ENCODE results near the gene NEUROD2. TPM values are rescaled to one million over a fixed set of nuclear protein-coding genes. Genes with fewer than 3 reads are reported as not detected.
A peak's percentile ranks its signal among the peaks of the same experiment; 100 is the strongest.

Gene NEUROD2
- 0.05 TPM for polyA plus RNA-seq (ENCODE audit: insufficient read length)

DNA sequence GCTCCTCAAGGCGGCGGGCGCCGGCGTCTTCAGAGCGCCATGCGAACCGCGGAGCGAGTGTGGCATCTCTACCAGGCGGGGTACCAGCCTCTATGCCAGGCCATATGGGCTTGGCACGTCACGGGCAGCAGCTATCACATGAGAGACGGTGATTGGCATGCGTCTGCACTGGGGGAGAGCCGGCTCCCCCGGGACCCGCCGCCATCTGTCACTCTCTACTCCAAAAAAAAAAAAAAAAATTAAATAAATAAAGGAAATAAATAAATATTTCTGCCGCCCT, at the start of gene NEUROD2:
NEUROD2 (minus strand) TSS at position 70 of the 280 bp plus-strand sequence. CDS start 1,321 bp downstream, outside the sequence.
- DNase-seq (ENCODE audit: low read depth), result no peak

DNA sequence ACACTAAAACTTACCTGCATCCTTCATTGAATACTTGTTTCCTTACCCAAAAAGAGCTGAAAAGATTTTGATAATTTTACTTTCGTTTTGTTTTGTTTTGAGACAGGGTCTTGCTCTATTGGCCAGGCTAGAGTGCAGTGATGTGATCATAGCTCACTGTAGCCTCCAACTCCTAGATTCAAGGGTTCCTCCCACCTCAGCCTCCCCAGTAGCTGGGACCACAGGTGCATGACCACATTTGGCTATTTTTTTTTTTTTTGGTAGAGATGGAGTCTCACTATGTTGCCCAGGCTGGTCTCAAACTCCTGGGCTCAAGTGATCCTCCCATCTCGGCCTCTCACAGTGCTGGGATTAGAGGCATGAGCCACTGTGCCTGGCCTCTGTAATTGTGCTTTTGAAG, 47.4 kb upstream of the NEUROD2 start:
- no peak for DNase-seq (ENCODE audit: low read depth)

DNA sequence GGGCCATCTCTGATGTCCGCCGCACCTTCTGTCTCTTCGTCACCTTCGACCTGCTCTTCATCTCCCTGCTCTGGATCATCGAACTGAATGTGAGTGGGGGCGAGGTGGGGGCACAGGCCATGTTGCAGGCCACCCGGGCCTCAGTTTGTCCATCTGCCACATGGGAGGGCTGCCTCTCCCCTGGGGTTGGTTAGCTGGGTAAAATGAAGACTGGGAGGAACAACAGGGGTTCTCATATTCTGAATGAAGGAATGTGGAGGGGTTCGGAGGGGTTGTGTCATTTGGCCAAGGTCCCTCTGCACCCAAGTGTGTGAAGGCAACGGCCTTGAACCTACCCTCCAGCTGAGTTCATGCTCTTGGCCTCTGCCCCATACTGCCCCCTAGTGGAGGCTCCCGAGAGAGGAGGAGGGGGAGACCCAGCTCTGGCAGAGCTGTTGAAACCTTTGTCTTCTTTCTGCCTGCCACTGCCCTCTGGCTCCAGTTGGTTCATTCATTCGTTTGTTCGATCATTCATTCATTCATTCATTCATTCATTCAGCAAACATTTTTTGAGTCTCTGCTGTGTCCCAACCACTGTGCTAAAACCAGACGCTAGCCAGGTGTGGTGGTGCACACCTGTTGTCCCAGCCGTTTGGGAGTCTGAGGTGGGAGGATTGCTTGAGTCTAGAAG, 46.1 kb upstream of the NEUROD2 start:
- no peak for DNase-seq (ENCODE audit: low read depth)

DNA sequence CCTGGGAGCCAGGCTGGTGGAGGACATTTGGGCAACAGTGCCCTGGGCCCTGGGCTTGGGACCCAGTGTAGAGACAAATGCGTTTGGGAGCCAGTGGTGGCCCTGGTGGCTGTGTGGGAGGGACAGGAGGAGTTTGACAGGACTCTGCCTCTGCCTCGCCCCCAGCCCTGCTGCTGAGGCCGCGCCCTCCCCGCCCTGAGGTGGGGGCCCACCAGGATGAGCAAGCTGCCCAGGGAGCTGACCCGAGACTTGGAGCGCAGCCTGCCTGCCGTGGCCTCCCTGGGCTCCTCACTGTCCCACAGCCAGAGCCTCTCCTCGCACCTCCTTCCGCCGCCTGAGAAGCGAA, 45.6 kb upstream of the NEUROD2 start:
- no peak for DNase-seq (ENCODE audit: low read depth)

DNA sequence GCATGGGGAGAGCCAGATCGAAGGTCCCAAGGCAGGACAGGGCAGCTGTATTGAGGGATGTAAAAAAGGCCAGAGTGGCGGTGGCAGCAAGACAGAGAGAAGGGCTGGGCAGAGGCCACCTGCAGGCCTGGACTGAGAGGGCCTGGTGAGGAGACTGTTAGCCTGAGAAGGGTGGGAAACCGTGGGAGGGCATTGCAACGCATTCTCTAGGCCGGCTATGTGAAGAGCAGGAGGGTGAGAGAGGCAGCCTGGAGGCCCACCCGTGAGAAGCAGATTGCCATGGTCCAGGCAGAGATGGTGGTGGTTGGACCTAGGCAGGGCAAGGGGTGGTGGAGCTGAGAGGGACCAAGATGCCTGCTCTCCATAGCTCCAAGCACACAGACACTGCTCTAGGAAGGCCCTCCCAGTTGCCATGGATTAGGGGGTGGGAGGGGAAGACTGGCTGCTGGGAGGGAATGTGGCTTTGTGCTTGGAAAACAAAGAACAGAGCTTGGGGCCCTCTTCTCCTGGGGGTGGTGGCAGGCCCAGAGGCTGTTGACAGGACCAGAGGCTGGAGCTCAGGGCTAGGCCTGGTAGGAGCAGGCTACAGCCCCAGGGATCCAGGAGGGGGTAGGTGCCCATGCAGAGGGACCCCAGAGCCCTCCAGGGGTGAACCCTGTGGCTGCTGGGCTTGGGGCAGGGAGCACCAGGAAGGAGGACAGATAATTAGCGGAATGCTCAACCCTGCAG, 45.0 kb upstream of the NEUROD2 start:
- DNase-seq (ENCODE audit: low read depth), result no peak

DNA sequence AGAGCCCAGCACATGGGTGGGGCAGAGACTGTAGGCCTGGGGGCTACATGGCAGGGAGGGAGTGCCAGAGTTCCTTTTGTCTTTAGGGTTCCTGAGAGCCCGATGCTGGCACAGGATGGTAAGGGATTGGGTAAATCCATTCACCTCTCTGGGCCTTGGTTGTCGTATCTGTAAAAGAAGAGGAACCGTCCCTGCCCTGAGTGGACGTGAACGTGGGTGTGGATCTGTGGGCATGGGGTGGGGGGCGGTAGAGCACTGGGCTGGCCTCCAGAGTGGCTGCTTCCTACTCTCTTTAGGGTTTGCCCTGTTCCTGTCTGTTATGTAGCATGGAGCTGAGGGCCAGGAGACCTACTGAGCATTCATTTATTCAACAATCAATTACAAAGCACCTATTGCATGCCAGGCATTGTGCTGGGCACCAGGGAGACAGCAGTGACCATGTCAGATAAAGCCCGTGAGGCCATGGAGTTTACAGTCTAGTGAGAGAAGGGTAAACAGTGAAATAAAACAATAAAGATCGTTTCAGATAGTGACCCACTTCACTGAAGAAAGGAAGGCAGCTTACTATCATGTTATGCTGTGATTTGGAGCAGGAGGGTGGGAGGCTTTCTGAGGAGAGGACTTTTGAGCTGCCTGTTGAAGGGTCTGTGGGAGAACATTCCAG, 44.3 kb upstream of the NEUROD2 start:
- DNase-seq (ENCODE audit: low read depth), result no peak

DNA sequence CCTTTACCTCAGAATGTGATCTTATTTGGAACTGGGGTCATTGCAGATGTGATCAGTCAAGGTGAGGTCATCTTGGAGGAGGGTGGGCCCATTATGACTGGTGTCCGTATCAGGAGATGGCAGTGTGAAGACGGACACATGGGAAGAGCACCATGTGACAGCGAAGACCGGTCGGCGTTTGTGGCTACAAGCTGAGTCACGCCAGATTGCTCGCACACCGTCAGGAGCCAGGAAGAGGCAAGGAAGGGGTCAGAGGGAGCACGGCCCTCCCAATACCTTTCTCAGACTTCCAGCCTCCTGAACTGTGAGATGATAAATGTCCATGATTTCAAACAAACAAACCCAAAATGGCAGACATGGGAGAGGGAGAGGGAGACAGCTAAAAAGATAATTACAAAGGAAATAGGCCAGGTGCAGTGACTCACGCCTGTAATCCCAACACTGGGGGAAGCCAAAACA, 42.4 kb upstream of the NEUROD2 start:
- DNase-seq (ENCODE audit: low read depth), result no peak

DNA sequence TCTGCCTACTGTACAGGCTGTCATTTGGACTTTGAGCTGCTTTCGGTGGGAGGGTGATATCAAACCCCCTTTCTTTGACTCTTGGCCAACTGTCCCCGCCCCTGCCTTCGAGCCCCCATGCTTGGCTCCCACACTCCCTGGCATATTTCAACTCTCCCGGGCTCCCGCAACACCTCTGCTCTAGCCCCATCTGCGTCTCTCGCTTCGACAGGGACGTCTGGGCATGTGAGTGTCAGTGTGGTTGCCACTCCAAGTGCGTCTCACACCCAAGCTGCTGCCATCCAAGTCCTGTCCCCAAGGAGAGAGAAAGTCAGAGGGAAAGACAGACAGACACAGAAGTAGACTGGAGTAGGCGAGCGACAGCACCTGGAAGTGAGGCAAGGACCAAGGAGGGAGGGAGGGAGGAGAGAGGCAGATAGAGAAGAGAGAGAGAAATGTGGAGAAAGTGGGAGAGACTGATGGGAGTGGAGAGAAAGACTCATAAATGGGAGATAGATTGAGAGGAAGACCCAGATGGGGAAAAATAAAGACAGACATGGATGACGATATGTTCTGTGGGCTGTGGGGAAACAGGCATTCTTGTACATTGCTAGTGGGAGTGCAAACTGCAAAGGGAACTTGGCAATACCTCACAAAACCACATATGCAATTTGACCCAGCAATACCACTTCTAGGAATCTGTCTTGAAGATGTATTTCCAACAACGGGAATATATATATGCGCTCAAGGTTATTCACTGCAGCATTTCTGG, 41.1 kb upstream of the NEUROD2 start:
- DNase-seq (ENCODE audit: low read depth), result no peak

DNA sequence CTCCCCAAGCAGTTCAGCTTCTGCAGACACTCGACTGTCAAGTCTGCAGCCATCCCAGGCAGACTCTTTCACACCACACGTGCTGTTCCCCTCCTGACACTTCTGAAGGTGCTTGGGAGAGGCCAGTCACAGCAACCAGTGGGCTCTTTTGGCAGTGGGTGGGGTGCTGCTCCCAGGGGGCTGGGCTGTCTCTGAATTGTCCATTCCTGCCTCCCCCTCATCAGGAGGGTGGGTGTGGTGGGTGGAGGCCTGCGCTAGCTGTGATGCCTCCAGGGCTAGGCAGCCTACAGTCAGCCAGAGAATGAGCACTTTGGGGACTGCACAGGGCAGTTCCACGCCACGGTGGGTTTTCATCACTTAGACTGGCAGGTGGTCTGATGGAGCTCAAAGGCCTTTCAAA, 39.5 kb upstream of the NEUROD2 start:
- DNase-seq (ENCODE audit: low read depth), result no peak

DNA sequence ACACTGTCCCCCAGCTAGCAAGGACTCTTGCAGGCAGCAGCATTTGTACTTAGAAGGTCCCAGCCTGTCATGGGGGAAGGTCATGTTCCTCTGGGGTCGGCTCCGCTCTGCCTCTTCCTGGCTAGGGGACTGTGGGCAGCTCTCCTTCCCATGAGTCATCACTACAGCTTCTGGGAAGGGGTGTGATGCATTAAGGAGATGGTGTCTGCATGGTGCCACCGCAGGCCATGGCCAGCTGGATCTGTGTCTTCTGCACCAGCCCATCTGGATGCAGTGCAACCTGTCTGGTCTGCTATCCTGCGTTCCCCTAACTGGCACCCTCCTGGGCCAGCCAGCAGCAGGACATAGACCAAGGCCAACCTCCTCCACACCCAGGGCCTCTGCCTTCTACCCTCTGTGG, 35.6 kb upstream of the NEUROD2 start:
- no peak for DNase-seq (ENCODE audit: low read depth)

DNA sequence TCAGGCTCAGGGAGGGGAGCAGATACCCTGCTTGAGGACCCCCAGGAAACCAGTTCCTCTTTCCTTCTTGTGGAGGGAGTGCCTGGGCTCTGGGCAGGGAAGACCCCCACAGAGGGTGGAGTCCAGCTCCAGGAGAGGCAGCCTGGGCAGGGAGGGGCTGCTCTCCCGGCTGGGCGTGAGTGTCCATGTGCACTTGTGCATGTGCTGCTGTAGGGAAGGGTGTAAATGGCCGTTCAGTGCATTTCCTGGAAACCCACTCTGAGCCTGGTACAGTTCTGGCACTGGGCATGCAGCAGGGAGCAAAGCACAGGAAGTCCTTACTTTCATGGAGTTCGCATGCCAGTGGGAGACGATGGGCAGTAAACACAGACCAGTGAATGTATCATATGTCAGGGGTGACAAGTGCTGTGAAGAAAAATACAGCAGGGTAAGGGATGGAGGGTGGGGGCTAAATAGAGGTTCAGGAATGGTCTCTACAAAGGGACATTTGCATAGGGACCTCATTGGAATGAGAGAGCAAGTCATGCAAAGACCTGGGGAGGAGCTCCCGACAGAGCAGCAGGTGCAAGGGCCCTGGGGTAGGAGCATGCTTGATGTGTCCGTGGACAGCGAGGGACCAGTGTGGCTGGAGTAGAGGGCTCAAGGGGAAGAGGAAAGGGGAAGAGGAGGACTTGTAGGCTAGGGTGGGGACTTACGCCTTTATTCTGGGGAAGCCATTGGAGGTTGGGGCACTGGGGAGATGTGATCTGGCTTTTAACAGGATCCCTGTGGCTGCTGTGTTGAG, 34.8 kb upstream of the NEUROD2 start:
- DNase-seq (ENCODE audit: low read depth), result no peak

DNA sequence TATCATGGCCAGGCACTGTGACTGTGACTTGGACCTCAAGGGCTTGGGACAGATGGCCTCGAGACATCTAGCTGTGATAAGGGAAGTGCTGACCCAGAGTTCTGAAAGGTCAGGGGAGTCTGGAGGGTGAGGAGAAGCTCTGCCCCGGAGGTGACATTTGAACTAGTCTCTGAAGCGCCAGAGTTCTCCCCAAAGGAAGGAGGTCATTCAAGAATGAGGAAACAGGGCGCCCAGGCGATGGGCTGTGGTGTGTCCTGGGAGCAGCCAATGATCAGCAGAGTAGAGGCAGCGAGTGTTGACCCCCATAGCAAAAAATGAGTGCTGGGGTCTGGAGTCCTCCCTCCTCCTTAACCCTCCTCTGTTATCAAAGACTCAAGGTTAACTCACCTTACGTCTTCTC, 34.2 kb upstream of the NEUROD2 start:
- no peak for DNase-seq (ENCODE audit: low read depth)

DNA sequence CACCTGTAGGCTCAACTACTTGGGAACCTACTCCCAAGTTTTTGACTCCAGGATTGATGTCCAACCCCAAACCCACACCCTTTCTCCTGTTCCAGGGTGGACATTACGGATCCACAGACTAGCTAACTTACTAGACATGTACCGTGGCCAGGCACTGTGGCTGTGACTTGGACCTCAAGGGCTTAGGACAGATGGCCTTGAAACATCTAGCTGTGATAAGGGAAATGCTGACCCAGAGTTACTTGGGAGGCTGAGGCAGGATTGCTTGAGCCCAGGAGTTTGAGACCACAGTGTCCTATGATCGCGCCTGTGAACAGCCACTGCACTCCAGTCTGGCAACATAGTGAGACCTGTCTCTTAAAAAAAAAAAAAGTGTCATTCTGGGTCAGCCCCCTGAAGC, 33.4 kb upstream of the NEUROD2 start:
- DNase-seq (ENCODE audit: low read depth), result no peak

DNA sequence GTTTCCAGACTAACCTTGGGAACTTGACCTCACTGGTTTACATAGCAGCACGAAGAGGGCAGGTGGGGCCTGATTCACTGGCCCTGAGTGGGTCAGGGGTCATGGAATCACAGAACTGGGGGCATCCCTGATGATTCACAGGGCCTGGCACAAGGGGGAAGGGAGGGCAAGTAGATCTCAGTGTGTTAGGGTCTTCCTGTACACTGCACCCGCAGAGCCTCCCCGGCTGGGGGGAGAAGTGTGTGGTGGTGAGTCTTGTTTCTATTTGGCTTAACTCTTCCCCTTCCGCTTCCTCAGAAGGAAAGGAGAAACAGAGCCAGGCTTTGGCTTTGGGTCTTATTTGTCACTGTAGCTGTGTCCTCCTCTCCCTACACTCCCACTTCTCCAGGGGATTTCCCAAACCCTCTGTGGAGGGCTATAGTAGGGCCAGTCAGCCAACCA, 32.9 kb upstream of the NEUROD2 start:
- DNase-seq (ENCODE audit: low read depth), result no peak

DNA sequence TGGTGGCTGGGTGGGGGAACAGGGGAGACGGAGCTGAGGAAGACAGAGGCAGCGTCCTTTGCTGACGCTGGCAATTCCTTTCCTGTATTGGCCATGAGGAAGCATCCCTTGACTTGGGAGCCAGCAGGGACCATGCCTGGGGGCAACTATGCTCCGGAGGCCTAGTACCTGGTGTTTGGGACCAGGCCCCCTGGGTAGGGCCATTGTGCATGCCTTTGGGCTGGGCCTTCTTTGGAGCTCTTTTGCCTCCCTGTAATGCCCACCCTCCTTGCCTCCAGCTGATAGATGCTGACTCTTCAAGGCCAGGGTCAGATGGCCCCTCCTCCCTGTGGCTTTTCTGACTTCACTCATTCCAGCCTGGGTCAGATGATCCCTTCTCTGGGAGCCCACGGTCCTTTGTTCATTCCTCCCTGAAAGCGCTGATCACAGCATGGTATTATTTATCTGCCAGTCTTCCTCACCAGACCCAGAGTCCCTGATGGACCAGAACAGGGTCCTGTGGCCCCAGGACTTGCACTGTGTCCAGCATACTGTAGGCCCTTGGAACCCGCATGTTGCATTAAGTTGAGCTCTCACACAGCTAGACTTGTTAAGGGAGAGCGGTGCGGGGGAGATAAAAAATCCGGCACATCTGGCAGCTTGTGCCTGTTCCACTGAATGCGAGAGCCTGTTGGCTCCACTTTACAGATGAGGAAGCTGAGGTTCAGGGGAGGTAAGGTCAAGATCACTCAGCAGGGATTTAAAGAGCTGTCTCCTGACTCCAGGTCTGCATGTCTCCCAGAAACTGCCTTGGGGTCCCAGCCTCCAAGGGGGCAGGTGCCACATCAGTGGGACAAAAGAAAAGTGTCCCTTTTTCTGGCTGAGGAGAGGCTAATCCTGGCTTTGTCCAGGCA, 32.1 kb upstream of the NEUROD2 start:
- DNase-seq (ENCODE audit: low read depth), result no peak

DNA sequence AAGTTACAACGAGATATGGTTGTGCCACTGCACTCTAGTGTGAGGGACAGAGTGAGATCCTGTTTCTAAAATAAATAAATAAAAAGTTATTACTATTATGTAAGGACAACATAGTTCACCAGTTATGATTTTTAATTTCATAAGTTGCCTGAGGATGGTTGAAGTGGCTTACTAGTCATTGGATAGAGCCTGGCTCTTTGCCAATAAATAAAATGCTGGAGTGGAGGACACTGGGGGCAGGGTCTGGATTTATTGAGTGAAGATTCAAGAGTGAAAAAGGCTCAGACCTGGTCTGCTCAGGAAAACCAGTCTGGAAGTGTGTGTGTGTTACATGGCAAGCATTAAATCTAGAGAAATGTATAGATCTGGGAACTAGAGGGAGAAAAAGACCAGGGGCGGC, 31.3 kb upstream of the NEUROD2 start:
- no peak for DNase-seq (ENCODE audit: low read depth)

DNA sequence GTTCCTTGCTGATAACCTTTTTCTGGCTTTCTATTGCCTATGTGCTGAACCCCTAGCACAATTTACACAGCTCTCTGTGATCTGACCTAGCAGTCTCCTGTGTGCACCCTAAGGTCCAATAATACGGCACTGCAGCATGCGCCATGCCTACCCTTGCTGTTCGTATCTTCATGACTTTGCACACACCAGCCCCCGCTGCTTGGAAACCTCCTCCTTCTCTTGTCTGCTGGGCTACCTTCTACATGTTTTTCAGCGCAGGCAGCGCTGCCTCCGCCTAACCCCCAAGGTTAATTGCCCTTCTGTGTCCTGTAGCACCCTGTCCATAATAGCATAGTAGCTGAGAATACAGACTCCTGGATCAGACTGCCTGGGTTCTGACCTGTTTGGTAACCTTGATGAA, 30.6 kb upstream of the NEUROD2 start:
- no peak for DNase-seq (ENCODE audit: low read depth)

DNA sequence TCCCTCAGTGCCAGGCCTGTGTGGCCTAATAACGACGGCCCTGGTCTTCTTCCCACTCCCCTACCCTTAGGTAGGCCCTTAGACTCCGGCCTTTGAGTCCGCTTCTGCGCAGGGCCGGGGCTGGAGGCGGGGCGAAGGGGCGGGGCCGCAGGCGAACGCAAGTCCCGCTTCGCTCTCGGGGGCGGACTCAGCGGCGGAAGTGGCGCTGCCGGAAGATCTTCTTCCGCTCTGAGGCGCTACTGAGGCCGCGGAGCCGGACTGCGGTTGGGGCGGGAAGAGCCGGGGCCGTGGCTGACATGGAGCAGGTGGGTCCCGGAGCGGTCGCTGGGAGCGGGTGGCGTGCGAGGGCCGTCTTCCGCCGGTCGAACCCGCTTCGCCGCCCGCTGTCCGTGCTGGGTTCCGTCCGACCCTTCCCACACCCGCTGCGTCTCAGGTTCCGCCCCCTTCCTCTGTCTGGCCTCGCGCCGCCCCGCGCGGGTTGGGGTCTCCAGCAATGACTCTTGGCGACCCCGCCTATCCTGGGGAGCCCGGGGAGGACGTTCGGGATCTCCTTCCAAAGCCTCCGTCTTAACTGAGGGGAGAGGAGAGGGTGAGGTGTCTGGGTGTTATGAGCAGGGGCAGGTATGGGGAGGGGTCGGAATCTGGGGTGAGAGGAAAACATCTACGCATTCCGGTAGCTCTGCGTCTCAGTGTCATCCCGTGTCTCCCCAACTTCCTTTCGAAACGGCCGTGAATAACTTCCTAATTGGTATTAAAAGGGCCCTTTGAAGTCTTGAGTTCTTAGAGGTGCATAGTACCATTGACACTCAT, 29.4 kb upstream of the NEUROD2 start, which contains the start of gene STARD3:
STARD3 (plus strand) TSS at position 218 of the 810 bp plus-strand sequence. CDS start 16,388 bp downstream, outside the sequence.
- peak; percentile 62 for DNase-seq (ENCODE audit: low read depth)

DNA sequence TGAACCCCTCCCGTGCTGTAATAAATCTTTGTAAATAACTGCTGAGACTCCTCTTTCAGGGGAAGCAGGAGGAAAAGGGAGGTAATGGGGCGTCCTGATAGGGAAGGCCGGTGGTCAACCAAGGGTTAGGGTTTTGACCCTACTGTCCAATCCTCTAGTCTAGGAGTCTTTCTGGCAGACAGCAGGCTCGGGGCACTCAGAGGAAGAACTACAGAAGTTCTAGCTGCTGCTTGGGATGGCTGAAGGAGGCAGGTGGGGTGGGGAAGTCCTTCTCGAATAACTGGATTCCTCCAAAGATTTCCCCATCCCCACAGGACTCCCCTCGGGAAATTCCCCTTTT, 28.8 kb upstream of the NEUROD2 start:
- DNase-seq (ENCODE audit: low read depth), result no peak

Data from forelimb muscle (tissue), 1 donor.